Measurements from ENCODE around the gene ZC3H7A.

Gene ZC3H7A

GRCh38 chr16:11774065-11774626 is 22.9 kb downstream of the ZC3H7A start:
- DNase-seq (ENCODE audit: insufficient read length, low spot score) (no peak), FAIRE-seq (no peak)
- TF ChIP-seq POLR2A (IDR thresholded peaks at IDR 0.05; ENCODE audit: low read depth, low read length), result no peak

GRCh38 chr16:11768849-11769248 is 28.2 kb downstream of the ZC3H7A start:
- no peak for DNase-seq (ENCODE audit: insufficient read length, low spot score)
- TF ChIP-seq POLR2A (IDR thresholded peaks at IDR 0.05; ENCODE audit: low read depth, low read length), result no peak
- no peak for FAIRE-seq

- DNase-seq (ENCODE audit: insufficient read length, low spot score) (no peak), FAIRE-seq (no peak)
- TF ChIP-seq POLR2A (IDR thresholded peaks at IDR 0.05; ENCODE audit: low read depth, low read length), result no peak
Measured at GRCh38 chr16:11762431-11762830, 34.6 kb downstream of the ZC3H7A start.

GRCh38 chr16:11759997-11760396 is 37.1 kb downstream of the ZC3H7A start:
- FAIRE-seq (no peak), DNase-seq (ENCODE audit: insufficient read length, low spot score) (no peak)
- no peak for TF ChIP-seq POLR2A (IDR thresholded peaks at IDR 0.05; ENCODE audit: low read depth, low read length)

- no peak for FAIRE-seq
- DNase-seq (ENCODE audit: insufficient read length, low spot score), result no peak
- no peak for TF ChIP-seq POLR2A (IDR thresholded peaks at IDR 0.05; ENCODE audit: low read depth, low read length)
Measured at GRCh38 chr16:11759163-11759834, 37.8 kb downstream of the ZC3H7A start.

- DNase-seq (ENCODE audit: insufficient read length, low spot score), result no peak
- FAIRE-seq, result no peak
- no peak for TF ChIP-seq POLR2A (IDR thresholded peaks at IDR 0.05; ENCODE audit: low read depth, low read length)
Measured at GRCh38 chr16:11757671-11758545, 39.1 kb downstream of the ZC3H7A start.

- TF ChIP-seq POLR2A (IDR thresholded peaks at IDR 0.05; ENCODE audit: low read depth, low read length), result no peak
- DNase-seq (ENCODE audit: insufficient read length, low spot score) (no peak), FAIRE-seq (no peak)
Measured at GRCh38 chr16:11756248-11756647, 40.8 kb downstream of the ZC3H7A start.

GRCh38 chr16:11755022-11755760 is 41.9 kb downstream of the ZC3H7A start:
- no peak for TF ChIP-seq POLR2A (IDR thresholded peaks at IDR 0.05; ENCODE audit: low read depth, low read length)
- FAIRE-seq (no peak), DNase-seq (ENCODE audit: insufficient read length, low spot score) (no peak)

GRCh38 chr16:11752856-11753255 is 44.2 kb downstream of the ZC3H7A start:
- TF ChIP-seq POLR2A (IDR thresholded peaks at IDR 0.05; ENCODE audit: low read depth, low read length), result no peak
- DNase-seq (ENCODE audit: insufficient read length, low spot score) (no peak), FAIRE-seq (no peak)

GRCh38 chr16:11750056-11750455 is 47.0 kb downstream of the ZC3H7A start:
- TF ChIP-seq POLR2A (IDR thresholded peaks at IDR 0.05; ENCODE audit: low read depth, low read length), result no peak
- FAIRE-seq, result no peak
- no peak for DNase-seq (ENCODE audit: insufficient read length, low spot score)

- DNase-seq (ENCODE audit: insufficient read length, low spot score), result no peak
- TF ChIP-seq POLR2A (IDR thresholded peaks at IDR 0.05; ENCODE audit: low read depth, low read length), result no peak
- FAIRE-seq, result no peak
Measured at GRCh38 chr16:11748404-11749254, 48.4 kb downstream of the ZC3H7A start.

GRCh38 chr16:11747949-11748403 is 49.1 kb downstream of the ZC3H7A start:
- TF ChIP-seq POLR2A (IDR thresholded peaks at IDR 0.05; ENCODE audit: low read depth, low read length), result no peak
- FAIRE-seq (no peak), DNase-seq (ENCODE audit: insufficient read length, low spot score) (no peak)

- TF ChIP-seq POLR2A (IDR thresholded peaks at IDR 0.05; ENCODE audit: low read depth, low read length), result no peak
- FAIRE-seq, result no peak
- no peak for DNase-seq (ENCODE audit: insufficient read length, low spot score)
Measured at GRCh38 chr16:11744075-11744470, 53.0 kb downstream of the ZC3H7A start.

Measured in H54 (cell line).